Osteoblast (primary cell): Measurements from ENCODE around the gene GAK. TPM values are rescaled to one million over a fixed set of nuclear protein-coding genes. Genes with fewer than 3 reads are reported as not detected.

Experiments used
- DNase-seq: peaks from one replicate; pipeline ENCODE4 v3.0.0; 2011; ENCODE audit warnings: low spot score, mixed read lengths; ENCODE audit not compliant: insufficient read length; ENCODE audit errors: missing footprints
- H2AFZ ChIP-seq: 2 replicates; pipeline ENCODE4 v1.6.0; 2011; ENCODE audit warnings: mild to moderate bottlenecking, low read length
- H3K27ac ChIP-seq: 2 replicates; pipeline ENCODE4 v1.5.1; 2011; ENCODE audit warnings: mild to moderate bottlenecking, low read depth, low read length, moderate library complexity
- H3K27me3 ChIP-seq: 2 replicates; pipeline ENCODE4 v1.6.0; 2012; ENCODE audit warnings: mild to moderate bottlenecking, control low read depth, inconsistent platforms, low read length, moderate library complexity; ENCODE audit not compliant: insufficient read depth
- H3K36me3 ChIP-seq: 2 replicates; pipeline ENCODE4 v1.5.1; 2011; ENCODE audit warnings: mild to moderate bottlenecking, low read length, control low read depth, moderate library complexity; ENCODE audit not compliant: insufficient read depth
- H3K4me1 ChIP-seq: 2 replicates; pipeline ENCODE4 v1.5.1; 2011; ENCODE audit warnings: mild to moderate bottlenecking, low read length, control low read depth, moderate library complexity; ENCODE audit not compliant: insufficient read depth
- H3K4me2 ChIP-seq: 2 replicates; pipeline ENCODE4 v1.6.0; 2011; ENCODE audit warnings: mild to moderate bottlenecking, low read length; ENCODE audit not compliant: insufficient read depth
- H3K4me3 ChIP-seq: fragments of 200-600 bp; sonication (generic); 3 replicates; pipeline ENCODE4 v1.5.1; 2012; ENCODE audit warnings: mild to moderate bottlenecking, low read length, inconsistent platforms; ENCODE audit not compliant: insufficient read depth
- H3K79me2 ChIP-seq: 2 replicates; pipeline ENCODE4 v1.6.0; 2012; ENCODE audit warnings: mild to moderate bottlenecking, low read length, control low read depth, inconsistent platforms; ENCODE audit not compliant: insufficient read depth
- H3K9me3 ChIP-seq: 2 replicates; pipeline ENCODE4 v1.5.1; 2011; ENCODE audit warnings: low read depth, low read length, control low read depth
- H4K20me1 ChIP-seq: 2 replicates; pipeline ENCODE4 v1.6.0; 2012; ENCODE audit warnings: mild to moderate bottlenecking, low read length, control low read depth; ENCODE audit not compliant: insufficient read depth
- total RNA-seq: library from RNA; depleted of rRNA; stranded (reverse); fragments of >200 nt; gene quantifications from 2 replicates; pipeline ENCODE4 v1.2.3, GENCODE V29; 2012
- TF ChIP-seq, protein P1 (sequence below): IDR thresholded peaks from 2 replicates; pipeline ENCODE4 v1.5.1; 2011; ENCODE audit warnings: mild to moderate bottlenecking, low read depth, low read length, moderate library complexity; ENCODE audit errors: extremely low read depth

Gene GAK
- total RNA-seq, 1 donor: 48.9 TPM

DNA sequence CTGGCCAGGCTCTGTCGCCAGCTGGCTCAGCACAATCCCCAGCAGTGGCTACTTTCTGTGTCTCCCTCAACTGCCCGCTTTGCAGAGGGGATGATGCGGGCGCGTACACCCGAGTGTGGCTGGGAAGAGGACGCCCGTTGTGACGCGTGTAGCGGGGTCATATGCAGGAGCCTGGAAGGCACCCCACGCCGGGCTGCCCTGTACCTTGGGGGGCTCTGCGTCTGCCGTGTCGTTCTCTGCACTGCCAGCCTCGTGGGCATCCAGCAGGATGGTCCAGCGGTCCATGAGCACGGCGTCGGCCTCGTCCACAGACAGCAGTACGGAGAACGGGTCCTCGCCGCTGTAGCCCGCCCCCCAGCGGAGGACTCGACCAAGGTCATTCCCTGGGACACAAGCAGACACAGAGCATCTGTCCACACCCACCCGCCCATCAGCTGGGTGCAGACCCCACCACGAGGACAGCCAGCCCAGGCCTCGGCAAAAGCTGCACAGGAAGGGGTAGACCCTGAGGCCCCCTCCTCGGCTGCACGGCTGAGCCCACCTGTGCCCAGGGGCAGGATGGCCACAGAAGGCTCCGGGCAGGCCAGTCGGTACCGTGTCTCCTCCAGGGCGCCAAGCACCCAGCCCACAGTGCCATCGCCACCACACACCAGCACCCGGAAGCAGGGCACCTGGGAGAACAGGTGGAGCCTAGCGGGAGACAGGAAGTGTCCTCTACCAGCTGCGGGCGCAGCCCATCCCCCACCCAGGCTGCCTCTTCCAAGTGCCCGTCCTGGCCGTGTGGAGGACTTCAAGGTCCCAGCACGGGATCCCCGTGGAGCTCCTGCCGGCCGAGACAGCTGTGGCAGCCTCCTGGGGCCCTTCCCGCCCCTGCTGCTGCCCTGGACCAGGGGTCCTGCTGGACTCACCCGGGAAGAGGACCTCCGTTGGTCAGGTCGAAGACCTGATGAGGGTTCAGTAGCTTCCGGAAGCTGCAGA, 30.4 kb upstream of the GAK start:
- Histone ChIP-seq H3K9me3 (no peaks in the 10 kb centered on the region), H3K36me3 (peaks cover 18% of the 10 kb centered on the region), H3K27me3 (no peaks in the 10 kb centered on the region), H3K27ac (no peak overlapping the region), H2AFZ (no peak overlapping the region), H3K4me3 (no peak overlapping the region), H3K79me2 (no peaks in the 10 kb centered on the region), H4K20me1 (no peaks in the 10 kb centered on the region), H3K4me2 (no peak overlapping the region), H3K4me1 (no peaks in the 10 kb centered on the region)
- peak; percentile 78 for DNase-seq
- TF ChIP-seq, protein P1, sequence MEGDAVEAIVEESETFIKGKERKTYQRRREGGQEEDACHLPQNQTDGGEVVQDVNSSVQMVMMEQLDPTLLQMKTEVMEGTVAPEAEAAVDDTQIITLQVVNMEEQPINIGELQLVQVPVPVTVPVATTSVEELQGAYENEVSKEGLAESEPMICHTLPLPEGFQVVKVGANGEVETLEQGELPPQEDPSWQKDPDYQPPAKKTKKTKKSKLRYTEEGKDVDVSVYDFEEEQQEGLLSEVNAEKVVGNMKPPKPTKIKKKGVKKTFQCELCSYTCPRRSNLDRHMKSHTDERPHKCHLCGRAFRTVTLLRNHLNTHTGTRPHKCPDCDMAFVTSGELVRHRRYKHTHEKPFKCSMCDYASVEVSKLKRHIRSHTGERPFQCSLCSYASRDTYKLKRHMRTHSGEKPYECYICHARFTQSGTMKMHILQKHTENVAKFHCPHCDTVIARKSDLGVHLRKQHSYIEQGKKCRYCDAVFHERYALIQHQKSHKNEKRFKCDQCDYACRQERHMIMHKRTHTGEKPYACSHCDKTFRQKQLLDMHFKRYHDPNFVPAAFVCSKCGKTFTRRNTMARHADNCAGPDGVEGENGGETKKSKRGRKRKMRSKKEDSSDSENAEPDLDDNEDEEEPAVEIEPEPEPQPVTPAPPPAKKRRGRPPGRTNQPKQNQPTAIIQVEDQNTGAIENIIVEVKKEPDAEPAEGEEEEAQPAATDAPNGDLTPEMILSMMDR: no peak

DNA sequence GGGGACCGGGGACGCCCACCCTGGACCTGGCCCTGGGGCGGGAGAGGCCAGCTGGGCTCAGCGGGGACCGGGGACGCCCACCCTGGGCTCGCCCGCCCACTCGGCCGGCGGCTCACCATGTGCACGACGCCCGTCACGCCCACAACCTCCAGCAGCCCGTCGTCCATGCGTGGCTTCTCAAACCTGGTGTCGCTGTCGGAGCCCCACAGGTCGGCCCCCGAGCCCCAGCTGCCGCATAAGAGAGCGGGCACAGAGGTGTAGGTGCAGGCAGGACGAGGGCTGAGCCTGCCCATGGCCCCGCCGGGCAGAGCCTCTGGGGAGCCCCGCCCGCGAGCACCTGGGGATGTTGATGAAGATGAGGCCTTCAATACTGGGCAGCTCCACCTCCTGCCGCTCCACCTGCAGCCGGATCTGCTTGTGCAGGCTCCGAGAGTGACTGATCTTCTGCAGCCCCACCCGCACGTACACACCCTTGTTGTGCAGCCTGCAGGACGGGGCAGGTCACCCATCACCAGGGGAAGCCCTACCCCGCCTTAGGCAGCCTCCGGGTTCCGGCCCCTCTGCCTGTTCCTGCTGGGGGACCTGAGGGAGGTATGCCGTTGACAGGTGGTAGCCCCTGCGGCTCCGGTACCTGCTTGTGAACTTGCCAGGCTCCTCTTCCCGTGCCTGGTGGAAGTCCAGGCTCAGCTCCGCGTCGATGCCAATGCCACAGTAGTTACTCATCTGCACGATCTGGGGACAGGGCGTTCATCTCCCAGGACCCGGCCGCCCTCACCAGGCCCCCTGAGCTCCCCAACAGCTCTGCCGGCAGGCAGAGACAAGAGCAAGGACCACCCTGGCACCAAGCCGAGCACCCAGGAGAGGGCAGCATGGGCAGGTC, 29.5 kb upstream of the GAK start:
- H3K4me2 ChIP-seq: no peak overlapping the region
- no peaks in the 10 kb centered on the region for H3K4me1 ChIP-seq
- H3K4me3 ChIP-seq: no peak overlapping the region
- peaks cover 18% of the 10 kb centered on the region for H3K36me3 ChIP-seq
- H3K27me3 ChIP-seq: no peaks in the 10 kb centered on the region
- no peak overlapping the region for H2AFZ ChIP-seq
- H4K20me1 ChIP-seq: no peaks in the 10 kb centered on the region
- no peaks in the 10 kb centered on the region for H3K9me3 ChIP-seq
- no peaks in the 10 kb centered on the region for H3K79me2 ChIP-seq
- TF ChIP-seq, protein P1: no peak
- H3K27ac ChIP-seq: no peak overlapping the region
- DNase-seq: peak; percentile 80

DNA sequence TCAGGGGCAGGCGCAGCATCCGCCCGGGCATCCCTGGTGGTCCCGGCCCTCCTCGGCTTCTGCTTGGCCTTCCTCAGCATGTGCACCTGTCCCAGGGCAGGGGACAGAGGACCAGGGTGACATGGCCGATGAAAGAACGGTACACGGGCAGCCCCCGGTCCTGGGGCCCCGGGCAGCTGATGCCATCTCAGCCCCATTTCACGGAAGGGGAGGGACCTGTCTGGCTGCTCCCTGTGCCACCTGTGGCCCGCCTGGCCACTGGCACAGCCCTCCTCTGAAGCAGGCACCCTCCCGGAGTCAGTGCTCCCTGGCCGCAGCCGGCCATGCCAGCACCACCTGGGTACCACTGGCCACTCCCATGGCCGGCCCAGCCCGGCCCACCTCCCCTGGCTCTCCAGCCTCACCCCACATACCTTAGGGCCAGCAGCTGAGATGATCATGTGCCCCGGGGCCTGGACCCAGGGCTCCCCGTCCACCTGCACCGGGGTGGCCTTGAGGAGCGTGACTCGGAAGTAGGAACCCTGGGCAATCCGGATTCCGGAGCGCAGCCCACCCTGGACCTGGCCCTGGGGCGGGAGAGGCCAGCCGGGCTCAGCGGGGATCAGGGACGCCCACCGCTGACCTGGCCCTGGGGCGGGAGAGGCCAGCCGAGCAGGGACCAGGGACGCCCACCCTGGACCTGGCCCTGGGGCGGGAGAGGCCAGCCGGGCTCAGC, 28.7 kb upstream of the GAK start:
- Histone ChIP-seq H3K27me3 (no peaks in the 10 kb centered on the region), H3K4me1 (no peaks in the 10 kb centered on the region), H2AFZ (no peak overlapping the region), H3K9me3 (no peaks in the 10 kb centered on the region), H3K4me2 (no peak overlapping the region), H3K79me2 (no peaks in the 10 kb centered on the region), H4K20me1 (no peaks in the 10 kb centered on the region), H3K4me3 (no peak overlapping the region), H3K36me3 (peaks cover 17% of the 10 kb centered on the region), H3K27ac (no peak overlapping the region)
- TF ChIP-seq, protein P1: no peak
- DNase-seq: peak; percentile 78
